Iris pigment epithelial cell (primary cell): ENCODE measurements around the gene RAB11A.
"Not testable (repeated sequence)": the region's sequence is repeated elsewhere in the genome, so short reads cannot be mapped to it uniquely, and the experiment has no call there.

ENCODE experiments used
- DNase-seq: peaks from one replicate; pipeline ENCODE4 v3.0.0-alpha.2; 2011; ENCODE audit warnings: low read depth

The RAB11A gene

GRCh38 chr15:65845826-65846519 lies 23.3 kb upstream of the RAB11A start:
- no peak for DNase-seq

- DNase-seq: no peak
Observed at GRCh38 chr15:65847989-65848388, 21.3 kb upstream of the RAB11A start.

GRCh38 chr15:65851981-65852380 lies 17.3 kb upstream of the RAB11A start:
- no peak for DNase-seq

GRCh38 chr15:65856821-65857455 lies 12.4 kb upstream of the RAB11A start:
- DNase-seq: peak; percentile 43

GRCh38 chr15:65857718-65858402 lies 11.4 kb upstream of the RAB11A start:
- DNase-seq: peak; percentile 47

- DNase-seq: peak; percentile 85
Observed at GRCh38 chr15:65862682-65863081, 6.6 kb upstream of the RAB11A start.

- no peak for DNase-seq
Observed at GRCh38 chr15:65863106-65863505, 6.2 kb upstream of the RAB11A start.

- DNase-seq: peak; percentile 11
Observed at GRCh38 chr15:65867244-65867643, 2.0 kb upstream of the RAB11A start.

- not testable (repeated sequence) for DNase-seq
Observed at GRCh38 chr15:65867933-65868332, 1.4 kb upstream of the RAB11A start.

GRCh38 chr15:65868546-65869125 lies 655 bp upstream of the RAB11A start:
- DNase-seq: no peak

GRCh38 chr15:65869954-65870871 lies 922 bp downstream of the RAB11A start:
- peak; percentile 34 for DNase-seq

GRCh38 chr15:65870889-65871533 lies 1.7 kb downstream of the RAB11A start:
- peak; percentile 89 for DNase-seq

- not testable (repeated sequence) for DNase-seq
Observed at GRCh38 chr15:65871886-65872285, 2.6 kb downstream of the RAB11A start.

- peak; percentile 65 for DNase-seq
Observed at GRCh38 chr15:65872596-65872995, 3.3 kb downstream of the RAB11A start.

- peak; percentile 17 for DNase-seq
Observed at GRCh38 chr15:65873256-65873655, 4.0 kb downstream of the RAB11A start.

GRCh38 chr15:65875458-65875857 lies 6.2 kb downstream of the RAB11A start:
- peak; percentile 13 for DNase-seq

- DNase-seq: peak; percentile 77
Observed at GRCh38 chr15:65877749-65878148, 8.5 kb downstream of the RAB11A start.

- no peak for DNase-seq
Observed at GRCh38 chr15:65881766-65882434, 12.6 kb downstream of the RAB11A start.

GRCh38 chr15:65883571-65883970 lies 14.3 kb downstream of the RAB11A start:
- no peak for DNase-seq

- no peak for DNase-seq
Observed at GRCh38 chr15:65884511-65884910, 15.2 kb downstream of the RAB11A start.
